Measurements from ENCODE around the gene BRAF. TPM values are rescaled to one million over a fixed set of nuclear protein-coding genes. Genes with fewer than 3 reads are reported as not detected.

Gene BRAF
- total and polyA plus RNA-seq, 5 donors from 2014 or later = 6.9 to 60.8 (median 9.0) TPM

GRCh38 chr7:140926021-140926817 is 1.5 kb upstream of the BRAF start:
- Mint-ChIP-seq H3K9me3 (peaks cover 0 to 3% (median 0%) of the 10 kb centered on the region in 7 donors), H3K4me1 (peaks cover 5 to 14% (median 8%) of the 10 kb centered on the region in 4 donors), H3K36me3 (no peaks in the 10 kb centered on the region), H3K27ac (peak overlapping the region; percentile 38 to 98 (median 90)), H3K4me3 (peak overlapping the region; percentile 65 to 80 (median 74)), H3K27me3 (peaks cover 37% of the 10 kb centered on the region)
- H3K4me1 ChIP-seq (ENCODE audit: control insufficient read depth, insufficient read depth, low read length, poor library complexity, severe bottlenecking) = peaks cover 21% of the 10 kb centered on the region
- no peak for DNase-seq
- no peaks in the 10 kb centered on the region for H3K9me3 ChIP-seq (ENCODE audit: control insufficient read depth in 2 of 2, low read length in 2 of 2)
- peaks cover 5% of the 10 kb centered on the region for H3K27me3 ChIP-seq (ENCODE audit: control insufficient read depth, insufficient read depth, low read length)
- no peaks in the 10 kb centered on the region for H3K36me3 ChIP-seq (ENCODE audit: control insufficient read depth, insufficient read depth, low read length)
- H3K27ac ChIP-seq (ENCODE audit: insufficient read depth, low read length, poor library complexity, severe bottlenecking) = no peak overlapping the region
- ATAC-seq (ENCODE audit: low read depth in 2 of 2) = no peak
- no peak overlapping the region for H3K4me3 ChIP-seq (ENCODE audit: low read depth, low read length)

- peaks cover 24% of the 10 kb centered on the region for H3K4me1 ChIP-seq (ENCODE audit: control insufficient read depth, insufficient read depth, low read length, poor library complexity, severe bottlenecking)
- H3K27ac Mint-ChIP-seq = no peak overlapping the region
- DNase-seq (peak; percentile 72 to 80 (median 75)), ATAC-seq (ENCODE audit: low read depth in 2 of 2) (peak; percentile 72 to 73)
- H3K27me3 Mint-ChIP-seq = peaks cover 20% of the 10 kb centered on the region
- no peaks in the 10 kb centered on the region for H3K36me3 ChIP-seq (ENCODE audit: control insufficient read depth, insufficient read depth, low read length)
- H3K27ac ChIP-seq (ENCODE audit: insufficient read depth, low read length, poor library complexity, severe bottlenecking) = peak overlapping the region; percentile 98
- H3K36me3 Mint-ChIP-seq = no peaks in the 10 kb centered on the region
- H3K27me3 ChIP-seq (ENCODE audit: control insufficient read depth, insufficient read depth, low read length) = no peaks in the 10 kb centered on the region
- H3K4me3 ChIP-seq (ENCODE audit: low read depth, low read length) = peak overlapping the region; percentile 94
- peak overlapping the region in 1 of 4 donors; percentile 96 for H3K4me3 Mint-ChIP-seq
- H3K9me3 ChIP-seq (ENCODE audit: control insufficient read depth in 2 of 2, low read length in 2 of 2) = no peaks in the 10 kb centered on the region
- peaks cover 16 to 34% (median 24%) of the 10 kb centered on the region in 4 donors for H3K4me1 Mint-ChIP-seq
- H3K9me3 Mint-ChIP-seq = peaks cover 0 to 3% (median 0%) of the 10 kb centered on the region in 7 donors
Observed at GRCh38 chr7:140924019-140924820, 509 bp downstream of the BRAF start.

DNA sequence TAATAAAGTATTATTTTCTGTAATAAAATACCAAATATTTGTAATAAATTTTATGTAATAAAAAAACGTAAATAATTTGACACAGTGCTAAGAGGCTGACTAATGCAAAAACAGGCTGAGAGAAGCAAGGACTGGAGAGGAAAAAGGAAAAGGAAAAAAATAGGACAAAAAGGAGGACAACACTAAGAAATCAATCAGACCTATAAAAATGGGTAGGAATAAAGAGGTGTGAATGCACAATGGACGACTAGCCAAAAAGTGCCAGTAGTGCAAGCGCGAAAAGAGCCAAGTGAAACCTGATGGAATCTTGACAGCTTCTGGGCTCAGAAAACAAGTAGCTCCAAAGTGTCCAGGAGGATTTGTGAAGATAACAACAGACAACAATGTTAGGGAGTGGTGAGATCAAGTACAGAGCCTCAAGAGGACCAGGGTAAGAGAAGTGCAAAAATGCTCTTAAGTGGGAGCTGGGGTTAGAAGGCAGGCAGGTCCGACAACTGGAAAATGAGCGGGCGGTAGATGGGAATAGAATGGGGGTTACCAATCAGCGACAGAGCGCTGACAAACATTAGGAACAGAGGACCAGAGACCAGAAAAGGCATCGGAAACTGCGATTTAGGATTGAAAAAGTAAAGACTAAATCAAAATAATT is 1.2 kb downstream of the BRAF start:
- DNase-seq (no peak), ATAC-seq (ENCODE audit: low read depth in 2 of 2) (no peak)
- peaks cover 13% of the 10 kb centered on the region for H3K27me3 Mint-ChIP-seq
- H3K4me1 ChIP-seq (ENCODE audit: control insufficient read depth, insufficient read depth, low read length, poor library complexity, severe bottlenecking) = peaks cover 24% of the 10 kb centered on the region
- no peaks in the 10 kb centered on the region for H3K36me3 ChIP-seq (ENCODE audit: control insufficient read depth, insufficient read depth, low read length)
- peak overlapping the region; percentile 94 for H3K4me3 ChIP-seq (ENCODE audit: low read depth, low read length)
- no peak overlapping the region for H3K27ac Mint-ChIP-seq
- H3K4me3 Mint-ChIP-seq = no peak overlapping the region
- no peaks in the 10 kb centered on the region for H3K36me3 Mint-ChIP-seq
- H3K27me3 ChIP-seq (ENCODE audit: control insufficient read depth, insufficient read depth, low read length) = no peaks in the 10 kb centered on the region
- H3K27ac ChIP-seq (ENCODE audit: insufficient read depth, low read length, poor library complexity, severe bottlenecking) = peak overlapping the region; percentile 98
- H3K9me3 ChIP-seq (ENCODE audit: control insufficient read depth in 2 of 2, low read length in 2 of 2) = no peaks in the 10 kb centered on the region
- H3K4me1 Mint-ChIP-seq = peaks cover 17 to 36% (median 24%) of the 10 kb centered on the region in 4 donors
- H3K9me3 Mint-ChIP-seq = peaks cover 0 to 3% (median 0%) of the 10 kb centered on the region in 7 donors

DNA sequence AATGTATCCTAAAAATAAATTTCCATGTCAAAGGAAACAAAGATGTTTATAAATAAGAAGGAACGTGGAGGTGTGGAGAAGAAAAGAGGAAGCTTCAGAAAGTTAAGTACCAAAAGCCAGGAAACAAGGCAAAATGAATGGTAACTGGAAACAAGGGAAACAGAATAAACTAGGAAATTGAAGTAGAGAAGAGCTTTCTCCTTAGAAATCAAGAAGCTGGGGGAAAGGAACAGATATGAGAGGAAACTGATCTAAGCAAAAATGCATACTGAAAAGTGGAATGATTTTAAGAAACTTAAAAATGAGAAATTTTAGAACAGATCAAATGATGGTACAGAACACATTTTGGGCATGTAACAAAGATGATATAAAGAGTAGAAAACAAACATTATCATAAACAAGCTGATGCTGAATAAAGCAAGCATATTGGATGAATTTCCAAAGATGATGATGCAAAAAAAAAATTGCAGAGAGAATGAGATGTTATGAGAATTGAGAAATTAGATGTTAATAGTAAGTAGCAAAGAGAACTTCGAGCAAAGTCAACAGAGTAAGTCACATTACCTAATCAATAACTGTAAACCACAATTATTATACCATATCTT is 1.9 kb downstream of the BRAF start:
- ATAC-seq (ENCODE audit: low read depth in 2 of 2) (no peak), DNase-seq (no peak)
- Histone ChIP-seq H3K9me3 (ENCODE audit: control insufficient read depth in 2 of 2, low read length in 2 of 2) (no peaks in the 10 kb centered on the region), H3K36me3 (ENCODE audit: control insufficient read depth, insufficient read depth, low read length) (no peaks in the 10 kb centered on the region), H3K27ac (ENCODE audit: insufficient read depth, low read length, poor library complexity, severe bottlenecking) (peak overlapping the region; percentile 98), H3K4me1 (ENCODE audit: control insufficient read depth, insufficient read depth, low read length, poor library complexity, severe bottlenecking) (peaks cover 24% of the 10 kb centered on the region), H3K27me3 (ENCODE audit: control insufficient read depth, insufficient read depth, low read length) (no peaks in the 10 kb centered on the region), H3K4me3 (ENCODE audit: low read depth, low read length) (peak overlapping the region; percentile 94)
- peaks cover 21 to 41% (median 30%) of the 10 kb centered on the region in 4 donors for H3K4me1 Mint-ChIP-seq
- H3K27ac Mint-ChIP-seq = no peak overlapping the region
- no peak overlapping the region for H3K4me3 Mint-ChIP-seq
- H3K27me3 Mint-ChIP-seq = peaks cover 7% of the 10 kb centered on the region
- peaks cover 0 to 3% (median 0%) of the 10 kb centered on the region in 7 donors for H3K9me3 Mint-ChIP-seq
- no peaks in the 10 kb centered on the region for H3K36me3 Mint-ChIP-seq

- Histone ChIP-seq H3K4me3 (ENCODE audit: low read depth, low read length) (no peak overlapping the region), H3K9me3 (ENCODE audit: control insufficient read depth in 2 of 2, low read length in 2 of 2) (no peaks in the 10 kb centered on the region), H3K4me1 (ENCODE audit: control insufficient read depth, insufficient read depth, low read length, poor library complexity, severe bottlenecking) (peaks cover 33% of the 10 kb centered on the region), H3K36me3 (ENCODE audit: control insufficient read depth, insufficient read depth, low read length) (no peaks in the 10 kb centered on the region), H3K27ac (ENCODE audit: insufficient read depth, low read length, poor library complexity, severe bottlenecking) (no peak overlapping the region), H3K27me3 (ENCODE audit: control insufficient read depth, insufficient read depth, low read length) (no peaks in the 10 kb centered on the region)
- Mint-ChIP-seq H3K9me3 (peaks cover 0 to 3% (median 0%) of the 10 kb centered on the region in 7 donors), H3K27ac (no peak overlapping the region), H3K4me1 (peaks cover 39 to 55% (median 48%) of the 10 kb centered on the region in 4 donors), H3K4me3 (peak overlapping the region in 1 of 4 donors; percentile 44), H3K36me3 (no peaks in the 10 kb centered on the region), H3K27me3 (no peaks in the 10 kb centered on the region)
- DNase-seq = no peak
- ATAC-seq (ENCODE audit: low read depth in 2 of 2) = no peak
Observed at GRCh38 chr7:140920745-140921144, 4.0 kb downstream of the BRAF start.

DNA sequence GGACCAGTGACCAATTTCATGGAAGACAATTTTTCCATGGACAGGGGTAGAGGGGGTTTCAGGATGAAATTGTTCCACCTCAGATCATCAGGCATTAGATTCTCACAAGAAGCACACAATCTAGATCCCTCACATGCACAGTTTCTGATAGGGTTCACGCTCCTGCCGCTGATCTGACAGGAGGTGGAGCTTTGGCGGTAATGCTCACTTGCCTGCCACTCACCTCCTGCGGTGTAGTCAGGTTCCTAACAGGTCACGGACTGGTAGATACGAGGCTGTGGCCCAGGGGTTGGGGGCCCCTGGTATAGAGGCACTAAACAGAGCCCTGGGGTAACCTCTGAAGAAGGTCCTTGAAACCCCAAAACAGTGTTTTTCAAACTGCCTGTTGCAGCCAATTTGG is 6.5 kb downstream of the BRAF start:
- H3K9me3 ChIP-seq (ENCODE audit: control insufficient read depth in 2 of 2, low read length in 2 of 2) = no peaks in the 10 kb centered on the region
- no peaks in the 10 kb centered on the region for H3K27me3 ChIP-seq (ENCODE audit: control insufficient read depth, insufficient read depth, low read length)
- Mint-ChIP-seq H3K36me3 (peaks cover 3% of the 10 kb centered on the region), H3K27me3 (no peaks in the 10 kb centered on the region), H3K9me3 (no peaks in the 10 kb centered on the region), H3K4me3 (no peak overlapping the region), H3K27ac (no peak overlapping the region), H3K4me1 (peaks cover 41 to 60% (median 50%) of the 10 kb centered on the region in 4 donors)
- no peak overlapping the region for H3K27ac ChIP-seq (ENCODE audit: insufficient read depth, low read length, poor library complexity, severe bottlenecking)
- ATAC-seq (ENCODE audit: low read depth in 2 of 2) = no peak
- H3K4me1 ChIP-seq (ENCODE audit: control insufficient read depth, insufficient read depth, low read length, poor library complexity, severe bottlenecking) = peaks cover 20% of the 10 kb centered on the region
- no peak overlapping the region for H3K4me3 ChIP-seq (ENCODE audit: low read depth, low read length)
- H3K36me3 ChIP-seq (ENCODE audit: control insufficient read depth, insufficient read depth, low read length) = no peaks in the 10 kb centered on the region
- no peak for DNase-seq

GRCh38 chr7:140917258-140917657 is 7.5 kb downstream of the BRAF start:
- H3K4me3 ChIP-seq (ENCODE audit: low read depth, low read length) = no peak overlapping the region
- Mint-ChIP-seq H3K4me1 (peaks cover 45 to 70% (median 57%) of the 10 kb centered on the region in 4 donors), H3K27ac (peak overlapping the region in 1 of 3 donors; percentile 46), H3K27me3 (no peaks in the 10 kb centered on the region), H3K36me3 (peaks cover 7% of the 10 kb centered on the region), H3K9me3 (no peaks in the 10 kb centered on the region), H3K4me3 (peak overlapping the region in 2 of 4 donors; percentile 35 to 84)
- H3K36me3 ChIP-seq (ENCODE audit: control insufficient read depth, insufficient read depth, low read length) = no peaks in the 10 kb centered on the region
- H3K27ac ChIP-seq (ENCODE audit: insufficient read depth, low read length, poor library complexity, severe bottlenecking) = no peak overlapping the region
- peaks cover 14% of the 10 kb centered on the region for H3K4me1 ChIP-seq (ENCODE audit: control insufficient read depth, insufficient read depth, low read length, poor library complexity, severe bottlenecking)
- no peaks in the 10 kb centered on the region for H3K27me3 ChIP-seq (ENCODE audit: control insufficient read depth, insufficient read depth, low read length)
- ATAC-seq (ENCODE audit: low read depth in 2 of 2) (no peak), DNase-seq (no peak)
- H3K9me3 ChIP-seq (ENCODE audit: control insufficient read depth in 2 of 2, low read length in 2 of 2) = no peaks in the 10 kb centered on the region

Measured in CD4-positive, CD25-positive, alpha-beta regulatory T cell (primary cell).